GM23338 (cell line): ENCODE results near the gene ANKS1B.
A peak's percentile ranks its signal among the peaks of the same experiment; 100 is the strongest.

Experiments
- CREB1 ChIP-seq: fragments of 250-450 bp; sonication (Bioruptor Pico); IDR thresholded peaks from 2 replicates; pipeline ENCODE4 v1.5.0; 2020; ENCODE audit warnings: low read depth, mild to moderate bottlenecking, moderate library complexity
- EZH2 ChIP-seq: fragments of 200-600 bp; sonication (generic); IDR thresholded peaks from one replicate; pipeline ENCODE4 v1.8.0; 2017; ENCODE audit warnings: antibody characterized with exemption, mild to moderate bottlenecking, low read depth; ENCODE audit not compliant: unreplicated experiment
- EZH2phosphoT487 ChIP-seq: fragments of 200-600 bp; sonication (generic); IDR thresholded peaks from one replicate; pipeline ENCODE4 v1.8.1; 2018; ENCODE audit warnings: antibody characterized with exemption; ENCODE audit not compliant: unreplicated experiment
- JUNB ChIP-seq: IDR thresholded peaks from one replicate; pipeline ENCODE4 v1.6.1; 2016; ENCODE audit warnings: antibody characterized with exemption; ENCODE audit not compliant: unreplicated experiment
- NANOG ChIP-seq: IDR thresholded peaks from 2 replicates; pipeline ENCODE4 v1.6.1; 2016; ENCODE audit warnings: antibody characterized with exemption, borderline replicate concordance
- POLR2AphosphoS5 ChIP-seq: IDR thresholded peaks from 2 replicates; pipeline ENCODE4 v1.6.1; 2016; ENCODE audit warnings: antibody characterized with exemption, low read depth
- STAT1 ChIP-seq: IDR thresholded peaks from one replicate; pipeline ENCODE4 v1.6.1; 2016; ENCODE audit warnings: antibody characterized with exemption; ENCODE audit not compliant: unreplicated experiment
- ZNF114 ChIP-seq: fragments of 250-450 bp; sonication (Bioruptor Pico); IDR thresholded peaks from 2 replicates; pipeline ENCODE4 v1.5.0; 2020; ENCODE audit warnings: mild to moderate bottlenecking, moderate library complexity
- ZNF331 ChIP-seq: fragments of 250-450 bp; sonication (Bioruptor Pico); IDR thresholded peaks from 2 replicates; pipeline ENCODE4 v1.5.0; 2020; ENCODE audit warnings: low read depth, mild to moderate bottlenecking, moderate library complexity
- TF ChIP-seq, protein P1 (sequence below), 2 experiments: fragments of 200-600 bp in 1 of 2; sonication (generic) in 1 of 2; conservative IDR thresholded peaks; 2 replicates each; pipeline versions ENCODE4 v1.5.1 to v1.6.1; 2016 to 2017; ENCODE audit warnings: antibody characterized with exemption in 2 of 2, low read depth in 2 of 2, mild to moderate bottlenecking in 2 of 2, moderate library complexity in 1 of 2
- TF ChIP-seq, protein P2 (sequence below): IDR thresholded peaks from one replicate; pipeline ENCODE4 v1.6.1; 2018; ENCODE audit warnings: antibody characterized with exemption; ENCODE audit not compliant: unreplicated experiment
- TF ChIP-seq, protein P3 (sequence below): IDR thresholded peaks from 2 replicates; pipeline ENCODE4 v1.6.1; 2016; ENCODE audit warnings: antibody characterized with exemption
- TF ChIP-seq, protein P4 (sequence below): fragments of 250-450 bp; sonication (Bioruptor Pico); IDR thresholded peaks from 2 replicates; pipeline ENCODE4 v1.5.0; 2020; ENCODE audit warnings: mild to moderate bottlenecking, moderate library complexity

DNA sequence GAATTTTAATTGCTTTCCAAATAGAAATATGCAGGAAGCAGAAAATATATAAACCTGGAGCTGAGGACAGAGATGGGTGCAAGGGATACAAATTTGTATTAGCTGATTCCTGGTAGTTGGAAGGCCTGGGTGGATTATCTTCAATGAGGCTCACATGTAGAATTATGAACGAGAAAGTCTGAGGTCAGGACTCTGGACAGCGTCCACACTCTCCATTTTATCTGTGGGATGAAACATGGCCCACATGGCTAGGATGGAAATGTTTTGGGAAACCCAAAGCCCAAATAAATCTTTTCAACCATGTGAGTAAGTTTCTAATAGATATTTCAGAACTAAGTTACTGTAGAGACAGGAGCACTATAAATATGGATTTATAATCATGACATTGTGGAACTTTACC lies 1083.5 kb downstream of the ANKS1B start:
- TF ChIP-seq EZH2phosphoT487, result no peak
- TF ChIP-seq, protein P1, sequence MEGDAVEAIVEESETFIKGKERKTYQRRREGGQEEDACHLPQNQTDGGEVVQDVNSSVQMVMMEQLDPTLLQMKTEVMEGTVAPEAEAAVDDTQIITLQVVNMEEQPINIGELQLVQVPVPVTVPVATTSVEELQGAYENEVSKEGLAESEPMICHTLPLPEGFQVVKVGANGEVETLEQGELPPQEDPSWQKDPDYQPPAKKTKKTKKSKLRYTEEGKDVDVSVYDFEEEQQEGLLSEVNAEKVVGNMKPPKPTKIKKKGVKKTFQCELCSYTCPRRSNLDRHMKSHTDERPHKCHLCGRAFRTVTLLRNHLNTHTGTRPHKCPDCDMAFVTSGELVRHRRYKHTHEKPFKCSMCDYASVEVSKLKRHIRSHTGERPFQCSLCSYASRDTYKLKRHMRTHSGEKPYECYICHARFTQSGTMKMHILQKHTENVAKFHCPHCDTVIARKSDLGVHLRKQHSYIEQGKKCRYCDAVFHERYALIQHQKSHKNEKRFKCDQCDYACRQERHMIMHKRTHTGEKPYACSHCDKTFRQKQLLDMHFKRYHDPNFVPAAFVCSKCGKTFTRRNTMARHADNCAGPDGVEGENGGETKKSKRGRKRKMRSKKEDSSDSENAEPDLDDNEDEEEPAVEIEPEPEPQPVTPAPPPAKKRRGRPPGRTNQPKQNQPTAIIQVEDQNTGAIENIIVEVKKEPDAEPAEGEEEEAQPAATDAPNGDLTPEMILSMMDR (conservative IDR thresholded peaks at IDR 0.05; ENCODE audit: low read depth in 2 of 2), result no peak
- TF ChIP-seq, protein P2, sequence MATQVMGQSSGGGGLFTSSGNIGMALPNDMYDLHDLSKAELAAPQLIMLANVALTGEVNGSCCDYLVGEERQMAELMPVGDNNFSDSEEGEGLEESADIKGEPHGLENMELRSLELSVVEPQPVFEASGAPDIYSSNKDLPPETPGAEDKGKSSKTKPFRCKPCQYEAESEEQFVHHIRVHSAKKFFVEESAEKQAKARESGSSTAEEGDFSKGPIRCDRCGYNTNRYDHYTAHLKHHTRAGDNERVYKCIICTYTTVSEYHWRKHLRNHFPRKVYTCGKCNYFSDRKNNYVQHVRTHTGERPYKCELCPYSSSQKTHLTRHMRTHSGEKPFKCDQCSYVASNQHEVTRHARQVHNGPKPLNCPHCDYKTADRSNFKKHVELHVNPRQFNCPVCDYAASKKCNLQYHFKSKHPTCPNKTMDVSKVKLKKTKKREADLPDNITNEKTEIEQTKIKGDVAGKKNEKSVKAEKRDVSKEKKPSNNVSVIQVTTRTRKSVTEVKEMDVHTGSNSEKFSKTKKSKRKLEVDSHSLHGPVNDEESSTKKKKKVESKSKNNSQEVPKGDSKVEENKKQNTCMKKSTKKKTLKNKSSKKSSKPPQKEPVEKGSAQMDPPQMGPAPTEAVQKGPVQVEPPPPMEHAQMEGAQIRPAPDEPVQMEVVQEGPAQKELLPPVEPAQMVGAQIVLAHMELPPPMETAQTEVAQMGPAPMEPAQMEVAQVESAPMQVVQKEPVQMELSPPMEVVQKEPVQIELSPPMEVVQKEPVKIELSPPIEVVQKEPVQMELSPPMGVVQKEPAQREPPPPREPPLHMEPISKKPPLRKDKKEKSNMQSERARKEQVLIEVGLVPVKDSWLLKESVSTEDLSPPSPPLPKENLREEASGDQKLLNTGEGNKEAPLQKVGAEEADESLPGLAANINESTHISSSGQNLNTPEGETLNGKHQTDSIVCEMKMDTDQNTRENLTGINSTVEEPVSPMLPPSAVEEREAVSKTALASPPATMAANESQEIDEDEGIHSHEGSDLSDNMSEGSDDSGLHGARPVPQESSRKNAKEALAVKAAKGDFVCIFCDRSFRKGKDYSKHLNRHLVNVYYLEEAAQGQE, result peak; percentile 82
- TF ChIP-seq EZH2, result no peak
- no peak for TF ChIP-seq POLR2AphosphoS5
- TF ChIP-seq NANOG, result no peak
- TF ChIP-seq ZNF331 (CRISPR knock-in tag), result no peak
- TF ChIP-seq ZNF114, result no peak
- TF ChIP-seq CREB1 (CRISPR knock-in tag), result no peak
- no peak for TF ChIP-seq JUNB
- TF ChIP-seq STAT1, result no peak
- TF ChIP-seq, protein P3, sequence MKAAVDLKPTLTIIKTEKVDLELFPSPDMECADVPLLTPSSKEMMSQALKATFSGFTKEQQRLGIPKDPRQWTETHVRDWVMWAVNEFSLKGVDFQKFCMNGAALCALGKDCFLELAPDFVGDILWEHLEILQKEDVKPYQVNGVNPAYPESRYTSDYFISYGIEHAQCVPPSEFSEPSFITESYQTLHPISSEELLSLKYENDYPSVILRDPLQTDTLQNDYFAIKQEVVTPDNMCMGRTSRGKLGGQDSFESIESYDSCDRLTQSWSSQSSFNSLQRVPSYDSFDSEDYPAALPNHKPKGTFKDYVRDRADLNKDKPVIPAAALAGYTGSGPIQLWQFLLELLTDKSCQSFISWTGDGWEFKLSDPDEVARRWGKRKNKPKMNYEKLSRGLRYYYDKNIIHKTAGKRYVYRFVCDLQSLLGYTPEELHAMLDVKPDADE, result no peak
- TF ChIP-seq, protein P4, sequence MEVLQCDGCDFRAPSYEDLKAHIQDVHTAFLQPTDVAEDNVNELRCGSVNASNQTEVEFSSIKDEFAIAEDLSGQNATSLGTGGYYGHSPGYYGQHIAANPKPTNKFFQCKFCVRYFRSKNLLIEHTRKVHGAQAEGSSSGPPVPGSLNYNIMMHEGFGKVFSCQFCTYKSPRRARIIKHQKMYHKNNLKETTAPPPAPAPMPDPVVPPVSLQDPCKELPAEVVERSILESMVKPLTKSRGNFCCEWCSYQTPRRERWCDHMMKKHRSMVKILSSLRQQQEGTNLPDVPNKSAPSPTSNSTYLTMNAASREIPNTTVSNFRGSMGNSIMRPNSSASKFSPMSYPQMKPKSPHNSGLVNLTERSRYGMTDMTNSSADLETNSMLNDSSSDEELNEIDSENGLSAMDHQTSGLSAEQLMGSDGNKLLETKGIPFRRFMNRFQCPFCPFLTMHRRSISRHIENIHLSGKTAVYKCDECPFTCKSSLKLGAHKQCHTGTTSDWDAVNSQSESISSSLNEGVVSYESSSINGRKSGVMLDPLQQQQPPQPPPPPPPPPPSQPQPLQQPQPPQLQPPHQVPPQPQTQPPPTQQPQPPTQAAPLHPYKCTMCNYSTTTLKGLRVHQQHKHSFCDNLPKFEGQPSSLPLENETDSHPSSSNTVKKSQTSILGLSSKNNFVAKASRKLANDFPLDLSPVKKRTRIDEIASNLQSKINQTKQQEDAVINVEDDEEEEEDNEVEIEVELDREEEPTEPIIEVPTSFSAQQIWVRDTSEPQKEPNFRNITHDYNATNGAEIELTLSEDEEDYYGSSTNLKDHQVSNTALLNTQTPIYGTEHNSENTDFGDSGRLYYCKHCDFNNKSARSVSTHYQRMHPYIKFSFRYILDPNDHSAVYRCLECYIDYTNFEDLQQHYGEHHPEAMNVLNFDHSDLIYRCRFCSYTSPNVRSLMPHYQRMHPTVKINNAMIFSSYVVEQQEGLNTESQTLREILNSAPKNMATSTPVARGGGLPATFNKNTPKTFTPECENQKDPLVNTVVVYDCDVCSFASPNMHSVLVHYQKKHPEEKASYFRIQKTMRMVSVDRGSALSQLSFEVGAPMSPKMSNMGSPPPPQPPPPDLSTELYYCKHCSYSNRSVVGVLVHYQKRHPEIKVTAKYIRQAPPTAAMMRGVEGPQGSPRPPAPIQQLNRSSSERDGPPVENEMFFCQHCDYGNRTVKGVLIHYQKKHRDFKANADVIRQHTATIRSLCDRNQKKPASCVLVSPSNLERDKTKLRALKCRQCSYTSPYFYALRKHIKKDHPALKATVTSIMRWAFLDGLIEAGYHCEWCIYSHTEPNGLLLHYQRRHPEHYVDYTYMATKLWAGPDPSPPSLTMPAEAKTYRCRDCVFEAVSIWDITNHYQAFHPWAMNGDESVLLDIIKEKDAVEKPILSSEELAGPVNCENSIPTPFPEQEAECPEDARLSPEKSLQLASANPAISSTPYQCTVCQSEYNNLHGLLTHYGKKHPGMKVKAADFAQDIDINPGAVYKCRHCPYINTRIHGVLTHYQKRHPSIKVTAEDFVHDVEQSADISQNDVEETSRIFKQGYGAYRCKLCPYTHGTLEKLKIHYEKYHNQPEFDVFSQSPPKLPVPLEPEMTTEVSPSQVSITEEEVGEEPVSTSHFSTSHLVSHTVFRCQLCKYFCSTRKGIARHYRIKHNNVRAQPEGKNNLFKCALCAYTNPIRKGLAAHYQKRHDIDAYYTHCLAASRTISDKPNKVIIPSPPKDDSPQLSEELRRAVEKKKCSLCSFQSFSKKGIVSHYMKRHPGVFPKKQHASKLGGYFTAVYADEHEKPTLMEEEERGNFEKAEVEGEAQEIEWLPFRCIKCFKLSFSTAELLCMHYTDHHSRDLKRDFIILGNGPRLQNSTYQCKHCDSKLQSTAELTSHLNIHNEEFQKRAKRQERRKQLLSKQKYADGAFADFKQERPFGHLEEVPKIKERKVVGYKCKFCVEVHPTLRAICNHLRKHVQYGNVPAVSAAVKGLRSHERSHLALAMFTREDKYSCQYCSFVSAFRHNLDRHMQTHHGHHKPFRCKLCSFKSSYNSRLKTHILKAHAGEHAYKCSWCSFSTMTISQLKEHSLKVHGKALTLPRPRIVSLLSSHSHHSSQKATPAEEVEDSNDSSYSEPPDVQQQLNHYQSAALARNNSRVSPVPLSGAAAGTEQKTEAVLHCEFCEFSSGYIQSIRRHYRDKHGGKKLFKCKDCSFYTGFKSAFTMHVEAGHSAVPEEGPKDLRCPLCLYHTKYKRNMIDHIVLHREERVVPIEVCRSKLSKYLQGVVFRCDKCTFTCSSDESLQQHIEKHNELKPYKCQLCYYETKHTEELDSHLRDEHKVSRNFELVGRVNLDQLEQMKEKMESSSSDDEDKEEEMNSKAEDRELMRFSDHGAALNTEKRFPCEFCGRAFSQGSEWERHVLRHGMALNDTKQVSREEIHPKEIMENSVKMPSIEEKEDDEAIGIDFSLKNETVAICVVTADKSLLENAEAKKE (CRISPR knock-in tag), result no peak
